ENCODE measurements around the gene RNASET2.
"Not testable (repeated sequence)": the region's sequence is repeated elsewhere in the genome, so short reads cannot be mapped to it uniquely, and the experiment has no call there.

Gene RNASET2

GRCh38 chr6:166903500-166903899 is 52.9 kb downstream of the RNASET2 start:
- no peak for DNase-seq (ENCODE audit: low spot score)

- DNase-seq (ENCODE audit: low spot score): no peak
Measured at GRCh38 chr6:166903027-166903426, 53.3 kb downstream of the RNASET2 start.

GRCh38 chr6:166902211-166902755 is 54.1 kb downstream of the RNASET2 start:
- no peak for DNase-seq (ENCODE audit: low spot score)

GRCh38 chr6:166901626-166902025 is 54.7 kb downstream of the RNASET2 start:
- no peak for DNase-seq (ENCODE audit: low spot score)

- no peak for DNase-seq (ENCODE audit: low spot score)
Measured at GRCh38 chr6:166900956-166901607, 55.3 kb downstream of the RNASET2 start.

- DNase-seq (ENCODE audit: low spot score): no peak
Measured at GRCh38 chr6:166900130-166900708, 56.1 kb downstream of the RNASET2 start.

- DNase-seq (ENCODE audit: low spot score): no peak
Measured at GRCh38 chr6:166898910-166899309, 57.4 kb downstream of the RNASET2 start.

- DNase-seq (ENCODE audit: low spot score): not testable (repeated sequence)
Measured at GRCh38 chr6:166894614-166895013, 61.7 kb downstream of the RNASET2 start.

- not testable (repeated sequence) for DNase-seq (ENCODE audit: low spot score)
Measured at GRCh38 chr6:166892472-166892871, 63.9 kb downstream of the RNASET2 start.

- DNase-seq (ENCODE audit: low spot score): not testable (repeated sequence)
Measured at GRCh38 chr6:166886773-166887172, 69.6 kb downstream of the RNASET2 start.

GRCh38 chr6:166884958-166885357 is 71.4 kb downstream of the RNASET2 start:
- DNase-seq (ENCODE audit: low spot score): not testable (repeated sequence)

- DNase-seq (ENCODE audit: low spot score): no peak
Measured at GRCh38 chr6:166879594-166879993, 76.8 kb downstream of the RNASET2 start.

Small RNAs within 50 kb of the gene (small RNA-seq; reads per million reads assigned to genes)
- gene MIR3939: 0.18 to 2.4 reads per million in 2 experiments

Data from SK-N-DZ (cell line).